DOHH2 (cell line): ENCODE data around the gene PLEKHA1.

ENCODE experiments used
- CTCF ChIP-seq: fragments of 200-600 bp; sonication (generic); IDR thresholded peaks from one replicate; pipeline ENCODE4 v1.5.1; 2014; ENCODE audit warnings: antibody characterized with exemption, mild to moderate bottlenecking, low read depth, low read length; ENCODE audit not compliant: poor library complexity, severe bottlenecking
- EZH2phosphoT487 ChIP-seq: fragments of 200-600 bp; sonication (generic); IDR thresholded peaks from 2 replicates; pipeline ENCODE4 v1.6.1; 2017; ENCODE audit warnings: borderline replicate concordance, mild to moderate bottlenecking, antibody characterized with exemption, low read length, moderate library complexity, mixed read lengths

DNA sequence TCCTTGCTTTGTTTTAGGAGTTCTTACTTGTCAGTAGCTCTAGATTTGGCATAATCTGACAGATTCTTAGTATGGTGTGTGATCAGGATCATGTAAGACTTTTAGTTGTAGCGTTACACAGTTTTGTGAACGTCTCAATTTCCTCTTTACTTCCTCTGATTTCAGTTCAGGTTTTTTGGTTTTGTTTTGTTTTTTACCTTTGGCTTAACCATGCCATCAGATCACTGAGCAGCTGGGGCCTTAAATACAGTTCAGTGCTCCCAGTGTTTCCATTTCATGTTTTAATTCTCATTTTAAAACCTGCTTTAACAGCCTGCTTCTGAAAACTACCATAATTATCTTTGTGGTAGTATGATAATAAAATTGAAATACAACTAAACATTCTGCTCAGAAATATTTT, 52.8 kb downstream of the PLEKHA1 start:
- TF ChIP-seq CTCF (no peak), EZH2phosphoT487 (no peak)
